ENCODE results near the gene PTGS1.

PTGS1 gene

DNA sequence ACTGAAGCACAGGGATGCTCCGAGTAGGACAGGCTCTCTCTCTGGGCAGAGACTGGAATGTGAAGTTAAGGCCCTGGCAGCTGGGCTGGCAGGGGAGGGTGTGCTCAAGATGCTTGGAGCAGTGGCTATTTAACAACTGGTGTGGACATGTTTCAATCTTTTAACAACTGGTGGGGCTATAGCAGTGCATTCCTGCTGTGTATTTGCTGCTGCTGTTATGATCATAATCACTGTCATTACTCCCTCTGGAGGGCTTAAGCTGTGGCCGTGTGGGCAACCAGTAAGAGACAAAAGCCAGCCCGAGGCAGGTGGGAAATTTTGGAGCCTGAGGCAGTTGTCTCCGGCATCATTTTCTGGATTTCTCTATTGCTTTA lies 33.3 kb upstream of the PTGS1 start:
- H3K36me3 Mint-ChIP-seq = no peaks in the 10 kb centered on the region

GRCh38 chr9:122338536-122338935 lies 32.3 kb upstream of the PTGS1 start:
- no peak for ATAC-seq (ENCODE audit: low read depth)
- H3K36me3 Mint-ChIP-seq = no peaks in the 10 kb centered on the region
- no peak overlapping the region for H3K4me3 Mint-ChIP-seq
- no peaks in the 10 kb centered on the region for H3K9me3 Mint-ChIP-seq
- peaks cover 12% of the 10 kb centered on the region for H3K27me3 Mint-ChIP-seq
- peaks cover 7% of the 10 kb centered on the region for H3K4me1 Mint-ChIP-seq
- no peak for DNase-seq (ENCODE audit: low spot score in 2 of 2)
- no peak overlapping the region for H3K27ac Mint-ChIP-seq

More for the DNA sequence above, 33.3 kb upstream of the PTGS1 start:
- Mint-ChIP-seq H3K27ac (no peak overlapping the region), H3K9me3 (no peaks in the 10 kb centered on the region), H3K4me1 (peaks cover 7% of the 10 kb centered on the region), H3K4me3 (no peak overlapping the region), H3K27me3 (peaks cover 11% of the 10 kb centered on the region)
- ATAC-seq (ENCODE audit: low read depth) = no peak
- DNase-seq (ENCODE audit: low spot score in 2 of 2) = no peak

GRCh38 chr9:122338994-122339393 lies 31.8 kb upstream of the PTGS1 start:
- Mint-ChIP-seq H3K27me3 (peaks cover 12% of the 10 kb centered on the region), H3K9me3 (no peaks in the 10 kb centered on the region), H3K27ac (no peak overlapping the region), H3K4me3 (no peak overlapping the region), H3K36me3 (no peaks in the 10 kb centered on the region), H3K4me1 (peaks cover 7% of the 10 kb centered on the region)
- DNase-seq (ENCODE audit: low spot score in 2 of 2) = no peak
- no peak for ATAC-seq (ENCODE audit: low read depth)

- DNase-seq (ENCODE audit: low spot score in 2 of 2) = no peak
- H3K27me3 Mint-ChIP-seq = peaks cover 12% of the 10 kb centered on the region
- ATAC-seq (ENCODE audit: low read depth) = no peak
- no peak overlapping the region for H3K4me3 Mint-ChIP-seq
- H3K9me3 Mint-ChIP-seq = no peaks in the 10 kb centered on the region
- H3K4me1 Mint-ChIP-seq = peaks cover 7% of the 10 kb centered on the region
- no peaks in the 10 kb centered on the region for H3K36me3 Mint-ChIP-seq
- H3K27ac Mint-ChIP-seq = no peak overlapping the region
Measured at GRCh38 chr9:122339579-122339978, 31.2 kb upstream of the PTGS1 start.

GRCh38 chr9:122340161-122340560 lies 30.7 kb upstream of the PTGS1 start:
- peaks cover 7% of the 10 kb centered on the region for H3K4me1 Mint-ChIP-seq
- peaks cover 12% of the 10 kb centered on the region for H3K27me3 Mint-ChIP-seq
- no peak overlapping the region for H3K27ac Mint-ChIP-seq
- DNase-seq (ENCODE audit: low spot score in 2 of 2) (no peak), ATAC-seq (ENCODE audit: low read depth) (no peak)
- H3K36me3 Mint-ChIP-seq = no peaks in the 10 kb centered on the region
- H3K4me3 Mint-ChIP-seq = no peak overlapping the region
- H3K9me3 Mint-ChIP-seq = no peaks in the 10 kb centered on the region

GRCh38 chr9:122342323-122343050 lies 28.3 kb upstream of the PTGS1 start:
- Mint-ChIP-seq H3K27me3 (peaks cover 11% of the 10 kb centered on the region), H3K9me3 (no peaks in the 10 kb centered on the region)

GRCh38 chr9:122346478-122347347 lies 24.1 kb upstream of the PTGS1 start:
- DNase-seq (ENCODE audit: low spot score in 2 of 2) (no peak), ATAC-seq (ENCODE audit: low read depth) (peak; percentile 57)

More at GRCh38 chr9:122342323-122343050, 28.3 kb upstream of the PTGS1 start:
- ATAC-seq (ENCODE audit: low read depth) = no peak
- DNase-seq (ENCODE audit: low spot score in 2 of 2) = no peak
- peaks cover 3% of the 10 kb centered on the region for H3K4me1 Mint-ChIP-seq
- H3K4me3 Mint-ChIP-seq = no peak overlapping the region
- H3K36me3 Mint-ChIP-seq = no peaks in the 10 kb centered on the region
- no peak overlapping the region for H3K27ac Mint-ChIP-seq

GRCh38 chr9:122347348-122348287 lies 23.2 kb upstream of the PTGS1 start:
- DNase-seq (ENCODE audit: low spot score in 2 of 2) (no peak), ATAC-seq (ENCODE audit: low read depth) (peak; percentile 55)
- no peaks in the 10 kb centered on the region for H3K36me3 Mint-ChIP-seq
- no peaks in the 10 kb centered on the region for H3K9me3 Mint-ChIP-seq
- peaks cover 18% of the 10 kb centered on the region for H3K27me3 Mint-ChIP-seq
- peaks cover 4% of the 10 kb centered on the region for H3K4me1 Mint-ChIP-seq
- H3K4me3 Mint-ChIP-seq = peak overlapping the region; percentile 86
- H3K27ac Mint-ChIP-seq = peak overlapping the region; percentile 49

More at GRCh38 chr9:122346478-122347347, 24.1 kb upstream of the PTGS1 start:
- Mint-ChIP-seq H3K36me3 (no peaks in the 10 kb centered on the region), H3K27ac (peak overlapping the region; percentile 49), H3K9me3 (no peaks in the 10 kb centered on the region), H3K4me1 (peaks cover 4% of the 10 kb centered on the region), H3K27me3 (peaks cover 18% of the 10 kb centered on the region), H3K4me3 (peak overlapping the region; percentile 86)

- ATAC-seq (ENCODE audit: low read depth) = no peak
- peaks cover 17% of the 10 kb centered on the region for H3K27me3 Mint-ChIP-seq
Measured at GRCh38 chr9:122348288-122348777, 22.5 kb upstream of the PTGS1 start.

GRCh38 chr9:122348791-122349190 lies 22.0 kb upstream of the PTGS1 start:
- Mint-ChIP-seq H3K9me3 (peaks cover 3% of the 10 kb centered on the region), H3K4me3 (no peak overlapping the region), H3K4me1 (peaks cover 4% of the 10 kb centered on the region), H3K36me3 (peaks cover 2% of the 10 kb centered on the region), H3K27ac (no peak overlapping the region), H3K27me3 (peaks cover 18% of the 10 kb centered on the region)
- ATAC-seq (ENCODE audit: low read depth) (no peak), DNase-seq (ENCODE audit: low spot score in 2 of 2) (no peak)

More at GRCh38 chr9:122348288-122348777, 22.5 kb upstream of the PTGS1 start:
- Mint-ChIP-seq H3K9me3 (peaks cover 1% of the 10 kb centered on the region), H3K4me3 (no peak overlapping the region), H3K36me3 (no peaks in the 10 kb centered on the region), H3K4me1 (peaks cover 4% of the 10 kb centered on the region), H3K27ac (no peak overlapping the region)
- no peak for DNase-seq (ENCODE audit: low spot score in 2 of 2)

- no peak overlapping the region for H3K27ac Mint-ChIP-seq
- peaks cover 4% of the 10 kb centered on the region for H3K4me1 Mint-ChIP-seq
- peaks cover 2% of the 10 kb centered on the region for H3K36me3 Mint-ChIP-seq
- H3K27me3 Mint-ChIP-seq = peaks cover 18% of the 10 kb centered on the region
- ATAC-seq (ENCODE audit: low read depth) (no peak), DNase-seq (ENCODE audit: low spot score in 2 of 2) (no peak)
- peaks cover 3% of the 10 kb centered on the region for H3K9me3 Mint-ChIP-seq
- H3K4me3 Mint-ChIP-seq = no peak overlapping the region
Measured at GRCh38 chr9:122349201-122349600, 21.6 kb upstream of the PTGS1 start.

- Mint-ChIP-seq H3K4me1 (peaks cover 4% of the 10 kb centered on the region), H3K36me3 (peaks cover 2% of the 10 kb centered on the region), H3K9me3 (peaks cover 3% of the 10 kb centered on the region), H3K27ac (no peak overlapping the region), H3K27me3 (peaks cover 17% of the 10 kb centered on the region), H3K4me3 (no peak overlapping the region)
- peak; percentile 78 to 80 for DNase-seq (ENCODE audit: low spot score in 2 of 2)
- ATAC-seq (ENCODE audit: low read depth) = peak; percentile 83
Measured at GRCh38 chr9:122350577-122351355, 20.1 kb upstream of the PTGS1 start.

Data from memory B cell (primary cell).